Measurements from ENCODE around the gene ZNF598.
"Not testable (repeated sequence)": the region's sequence is repeated elsewhere in the genome, so short reads cannot be mapped to it uniquely, and the experiment has no call there.

Gene ZNF598

GRCh38 chr16:1977875-1978268, 31.7 kb downstream of the ZNF598 start:
- no peak for DNase-seq (ENCODE audit: low read depth, low spot score)

- no peak for DNase-seq (ENCODE audit: low read depth, low spot score)
Measured at GRCh38 chr16:1976951-1977874, 32.4 kb downstream of the ZNF598 start.

- DNase-seq (ENCODE audit: low read depth, low spot score): no peak
Measured at GRCh38 chr16:1976216-1976520, 33.5 kb downstream of the ZNF598 start.

- DNase-seq (ENCODE audit: low read depth, low spot score): no peak
Measured at GRCh38 chr16:1975432-1976215, 34.0 kb downstream of the ZNF598 start.

- DNase-seq (ENCODE audit: low read depth, low spot score): no peak
Measured at GRCh38 chr16:1974157-1975070, 35.2 kb downstream of the ZNF598 start.

GRCh38 chr16:1973461-1974156, 36.0 kb downstream of the ZNF598 start:
- no peak for DNase-seq (ENCODE audit: low read depth, low spot score)

- DNase-seq (ENCODE audit: low read depth, low spot score): no peak
Measured at GRCh38 chr16:1972490-1972877, 37.1 kb downstream of the ZNF598 start.

- peak; percentile 95 for DNase-seq (ENCODE audit: low read depth, low spot score)
Measured at GRCh38 chr16:1971796-1972489, 37.7 kb downstream of the ZNF598 start, which contains the start of gene TBL3. Gene TBL3, plus strand, starts transcription at chr16:1972053. Its CDS starts 112 bp downstream, at chr16:1972165.

GRCh38 chr16:1968146-1968953, 41.3 kb downstream of the ZNF598 start:
- no peak for DNase-seq (ENCODE audit: low read depth, low spot score)

GRCh38 chr16:1966460-1966859, 43.2 kb downstream of the ZNF598 start, which contains the start of gene RNF151:
Gene RNF151, plus strand, starts transcription at chr16:1966856. Its CDS starts 26 bp downstream, at chr16:1966882.
- no peak for DNase-seq (ENCODE audit: low read depth, low spot score)

- DNase-seq (ENCODE audit: low read depth, low spot score): no peak
Measured at GRCh38 chr16:1965396-1966001, 44.1 kb downstream of the ZNF598 start.

GRCh38 chr16:1964506-1965395, 44.9 kb downstream of the ZNF598 start, which contains the start of gene RPS2:
Gene RPS2, minus strand, starts transcription at chr16:1964826. Its CDS starts 201 bp downstream, at chr16:1964625.
- DNase-seq (ENCODE audit: low read depth, low spot score): peak; percentile 90

- no peak for DNase-seq (ENCODE audit: low read depth, low spot score)
Measured at GRCh38 chr16:1963806-1964505, 45.7 kb downstream of the ZNF598 start.

- not testable (repeated sequence) for DNase-seq (ENCODE audit: low read depth, low spot score)
Measured at GRCh38 chr16:1962161-1963153, 47.2 kb downstream of the ZNF598 start.

- no peak for DNase-seq (ENCODE audit: low read depth, low spot score)
Measured at GRCh38 chr16:1961651-1962067, 48.0 kb downstream of the ZNF598 start.
